GM12878 (cell line): ENCODE results near the gene MT1E. TPM values are rescaled to one million over a fixed set of nuclear protein-coding genes. Genes with fewer than 3 reads are reported as not detected.

Source experiments
- ATAC-seq: fragments of 200-7000 bp; cut with Tn5 transposase; 3 replicates; pipeline ENCODE4 v1.9.1; 2020; ENCODE audit warnings: mild to moderate bottlenecking, moderate library complexity
- BruUV-seq: library from RNA; stranded (reverse); fragments of 400-500 nt; replicated peaks from 2 replicates; lab custom pipeline; 2021; lab: Mats Ljungman, UMichigan
- CTCF ChIA-PET: fragments of 300-600 bp; sonication (Branson Sonifier 250); formaldehyde crosslinking; extraction: SDS; loops from one replicate; lab custom pipeline; 2021; ENCODE audit warnings: inconsistent platforms; lab: Yijun Ruan, JAX
- POLR2A ChIA-PET: fragments of 350-600 bp; formaldehyde crosslinking; extraction: SDS; loops from one replicate; lab custom pipeline; 2021; ENCODE audit warnings: inconsistent platforms; lab: Charles Lee
- RAD21 ChIA-PET: fragments of 300-600 bp; sonication (Branson Sonifier 250); formaldehyde crosslinking; loops from one replicate; lab custom pipeline; 2023; ENCODE audit warnings: antibody characterized with exemption; ENCODE audit not compliant: unreplicated experiment; lab: Charles Lee
- SMC1A ChIA-PET: fragments of 300-600 bp; sonication (Branson Sonifier 250); formaldehyde crosslinking; loops from one replicate; lab custom pipeline; 2023; ENCODE audit not compliant: unreplicated experiment, uncharacterized antibody; lab: Charles Lee
- DNase-seq: peaks from one replicate; pipeline ENCODE4 v3.0.0-alpha.2; 2011; ENCODE audit warnings: low read depth, low spot score
- FAIRE-seq: peaks from 3 replicates; lab custom pipeline; 2011; peaks lifted over from hg19 to GRCh38; lab: Jason Lieb, UNC
- H2AFZ ChIP-seq: 2 replicates; pipeline ENCODE4 v1.6.0; 2011; ENCODE audit warnings: low read depth, low read length, control low read depth; ENCODE audit not compliant: control insufficient read depth
- H3K27ac ChIP-seq: 2 replicates; pipeline ENCODE4 v1.5.1; 2011; ENCODE audit warnings: control low read depth; ENCODE audit not compliant: control insufficient read depth, insufficient read depth
- H3K27me3 ChIP-seq, 2 experiments: replicated peaks in 1 of 2; 2 replicates each; pipeline versions ENCODE4 v1.6.0 to v1.6.1; 2011; ENCODE audit warnings: low read length in 1 of 2; ENCODE audit not compliant: control insufficient read depth in 2 of 2, insufficient read depth in 2 of 2
- H3K36me3 ChIP-seq, 2 experiments: 2 replicates each; pipeline ENCODE4 v1.5.1; 2011; ENCODE audit warnings: low read length in 1 of 2; ENCODE audit not compliant: control insufficient read depth in 2 of 2, insufficient read depth in 2 of 2
- H3K4me1 ChIP-seq: 2 replicates; pipeline ENCODE4 v1.6.1; 2011; ENCODE audit warnings: mild to moderate bottlenecking, low read length, moderate library complexity, mixed read lengths; ENCODE audit not compliant: control insufficient read depth, insufficient read depth
- H3K4me2 ChIP-seq: 2 replicates; pipeline ENCODE4 v1.6.0; 2011; ENCODE audit warnings: control low read depth; ENCODE audit not compliant: control insufficient read depth, insufficient read depth
- H3K4me3 ChIP-seq: fragments of 200-600 bp; sonication (generic); 2 replicates; pipeline ENCODE4 v1.5.1; 2016
- H3K79me2 ChIP-seq: 2 replicates; pipeline ENCODE4 v1.6.0; 2011; ENCODE audit warnings: low read length; ENCODE audit not compliant: control insufficient read depth, insufficient read depth
- H3K9ac ChIP-seq: 2 replicates; pipeline ENCODE4 v1.8.0; 2011; ENCODE audit warnings: low read length, control low read depth, mixed read lengths; ENCODE audit not compliant: control insufficient read depth, insufficient read depth
- H3K9me3 ChIP-seq: replicated peaks from 3 replicates; pipeline ENCODE4 v1.5.1; 2011; ENCODE audit warnings: mild to moderate bottlenecking, low read length; ENCODE audit not compliant: control insufficient read depth, insufficient read depth
- H4K20me1 ChIP-seq: 2 replicates; pipeline ENCODE4 v1.6.0; 2011; ENCODE audit not compliant: control insufficient read depth, insufficient read depth
- HCFC1 ChIP-seq: fragments of 150-350 bp; IDR thresholded peaks from 2 replicates; pipeline ENCODE4 v1.6.1; 2014; ENCODE audit warnings: low read length
- KDM1A ChIP-seq: fragments of 200-600 bp; sonication (generic); IDR thresholded peaks from 2 replicates; pipeline ENCODE4 v1.6.1; 2016; ENCODE audit warnings: borderline replicate concordance
- POLR2A ChIP-seq: IDR thresholded peaks from 2 replicates; pipeline ENCODE4 v1.6.1; 2011; ENCODE audit warnings: low read depth, mild to moderate bottlenecking, low read length
- SUZ12 ChIP-seq: fragments of 200-600 bp; sonication (generic); IDR thresholded peaks from one replicate; pipeline ENCODE4 v1.6.1; 2018; ENCODE audit warnings: antibody characterized with exemption, mild to moderate bottlenecking; ENCODE audit not compliant: unreplicated experiment
- WGBS: methylation state at CpG from one replicate; pipeline ENCODE4 v1.1.6; 2016; ENCODE audit warnings: low lambda C conversion rate; ENCODE audit not compliant: insufficient replicate concordance, insufficient coverage; ENCODE audit errors: missing lambda C conversion rate; 5-methylcytosine and 5-hydroxymethylcytosine counted together
- in situ Hi-C: fragments of 300-500 bp; cut with MboI; formaldehyde crosslinking; loops from 9 replicates; pipeline ENCODE4 v1.14.3; 2018; ENCODE audit warnings: mixed read lengths
- intact Hi-C: fragments of 100-400 bp; cut with micrococcal nuclease; formaldehyde crosslinking; loops from one replicate; pipeline ENCODE4 v1.14.2; 2022; ENCODE audit not compliant: unreplicated experiment
- polyA plus RNA-seq, 11 experiments: library from polyadenylated mRNA; depleted of rRNA in 4 of 11; unstranded in 6 of 11; stranded (reverse) in 5 of 11; fragments of >200 nt; fragmentation: Nextera tagmentation in 4 of 11; fragmentation: Illumina TruSeq in 1 of 11; extraction: Ambion mirVana in 4 of 11; extraction: Trizol in 1 of 11; gene quantifications; 1 replicate in 1 of 11; 2 replicates in 10 of 11; pipeline versions ENCODE4 v1.2.1 to v1.2.3, GENCODE V29; 2011 to 2016; ENCODE audit warnings: inconsistent platforms in 2 of 11, missing spikeins in 2 of 11, low read depth in 1 of 11
- total RNA-seq, 4 experiments: library from RNA; depleted of rRNA in 3 of 4; stranded (reverse); fragments of >200 nt in 3 of 4; fragmentation: Illumina TruSeq in 1 of 4; extraction: Trizol in 1 of 4; gene quantifications; 2 replicates each; pipeline versions ENCODE4 v1.2.1 to v1.2.3, GENCODE V29; 2013 to 2021
- TF ChIP-seq, protein P1 (sequence below): fragments of 450-650 bp; IDR thresholded peaks from 2 replicates; pipeline ENCODE4 v1.6.1; 2017; ENCODE audit warnings: antibody characterized with exemption, mild to moderate bottlenecking, moderate library complexity

Gene MT1E
- total and polyA plus RNA-seq, 10 of the 15 experiments (the other 5 are each of a cell fraction or from before 2014, with no cell fraction given): 5.8 to 22.3 (median 16.5) TPM

- Histone ChIP-seq H3K36me3 (no peaks in the 10 kb centered on the region), H3K79me2 (no peaks in the 10 kb centered on the region), H2AFZ (no peak overlapping the region), H3K4me2 (no peak overlapping the region), H3K27me3 (no peaks in the 10 kb centered on the region; a peak in 2 of 4 replicates), H3K27ac (no peak overlapping the region), H3K9me3 (no peaks in the 10 kb centered on the region), H4K20me1 (no peaks in the 10 kb centered on the region), H3K4me3 (no peak overlapping the region), H3K4me1 (0 out of 2 replicates have a peak, but pooled peaks cover 3% of the 10 kb centered on the region), H3K9ac (no peak overlapping the region)
- SMC1A ChIA-PET: interaction anchor here (1.1 to 2.9 kb wide), 8 partner anchors 10 to 175 kb away, joined by 3 to 12 read pairs (median 4); no protein-coding TSS in a partner anchor
- intact Hi-C loops: no loop called here
- POLR2A ChIA-PET: interaction anchor here (1.2 to 1.3 kb wide), 2 partner anchors 11 to 12 kb away, joined by 4 read pairs; no protein-coding TSS in a partner anchor
- ATAC-seq: no peak
- WGBS: 80% methylated on average over 2 of the region's 2 CpGs
- BruUV-seq: no TSS peak
- RAD21 ChIA-PET: interaction anchor here (1.0 to 1.1 kb wide), 3 partner anchors 14 to 20 kb away, joined by 3 to 5 read pairs (median 4); partner anchors contain the start of gene MT2A
- CTCF ChIA-PET: interaction anchor here (0.7 to 1.7 kb wide), 5 partner anchors 11 to 176 kb away, joined by 3 to 7 read pairs (median 3); partner anchors contain the start of gene MT2A
- FAIRE-seq: no peak
- no peak for DNase-seq
- TF ChIP-seq KDM1A (no peak), HCFC1 (no peak), SUZ12 (no peak), POLR2A (no peak)
- TF ChIP-seq, protein P1, sequence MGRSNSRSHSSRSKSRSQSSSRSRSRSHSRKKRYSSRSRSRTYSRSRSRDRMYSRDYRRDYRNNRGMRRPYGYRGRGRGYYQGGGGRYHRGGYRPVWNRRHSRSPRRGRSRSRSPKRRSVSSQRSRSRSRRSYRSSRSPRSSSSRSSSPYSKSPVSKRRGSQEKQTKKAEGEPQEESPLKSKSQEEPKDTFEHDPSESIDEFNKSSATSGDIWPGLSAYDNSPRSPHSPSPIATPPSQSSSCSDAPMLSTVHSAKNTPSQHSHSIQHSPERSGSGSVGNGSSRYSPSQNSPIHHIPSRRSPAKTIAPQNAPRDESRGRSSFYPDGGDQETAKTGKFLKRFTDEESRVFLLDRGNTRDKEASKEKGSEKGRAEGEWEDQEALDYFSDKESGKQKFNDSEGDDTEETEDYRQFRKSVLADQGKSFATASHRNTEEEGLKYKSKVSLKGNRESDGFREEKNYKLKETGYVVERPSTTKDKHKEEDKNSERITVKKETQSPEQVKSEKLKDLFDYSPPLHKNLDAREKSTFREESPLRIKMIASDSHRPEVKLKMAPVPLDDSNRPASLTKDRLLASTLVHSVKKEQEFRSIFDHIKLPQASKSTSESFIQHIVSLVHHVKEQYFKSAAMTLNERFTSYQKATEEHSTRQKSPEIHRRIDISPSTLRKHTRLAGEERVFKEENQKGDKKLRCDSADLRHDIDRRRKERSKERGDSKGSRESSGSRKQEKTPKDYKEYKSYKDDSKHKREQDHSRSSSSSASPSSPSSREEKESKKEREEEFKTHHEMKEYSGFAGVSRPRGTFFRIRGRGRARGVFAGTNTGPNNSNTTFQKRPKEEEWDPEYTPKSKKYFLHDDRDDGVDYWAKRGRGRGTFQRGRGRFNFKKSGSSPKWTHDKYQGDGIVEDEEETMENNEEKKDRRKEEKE: no peak
- TF ChIP-seq, all 136 proteins: peak for 0
- in situ Hi-C loops: no loop called here
These were observed 1.9 kb upstream of the MT1E start for GRCh38 chr16:56623637-56624036.
